ENCODE measurements around the gene SIK2.
"Not testable (repeated sequence)": the region's sequence is repeated elsewhere in the genome, so short reads cannot be mapped to it uniquely, and the experiment has no call there.

The SIK2 gene

GRCh38 chr11:111620518-111620917 is 18.3 kb downstream of the SIK2 start:
- no peak for DNase-seq (ENCODE audit: low read depth in 2 of 3, low spot score in 2 of 3)

GRCh38 chr11:111623527-111624030 is 21.3 kb downstream of the SIK2 start:
- DNase-seq (ENCODE audit: low read depth in 2 of 3, low spot score in 2 of 3) = no peak

- no peak for DNase-seq (ENCODE audit: low read depth in 2 of 3, low spot score in 2 of 3)
These were observed 22.4 kb downstream of the SIK2 start for GRCh38 chr11:111624608-111625007.

GRCh38 chr11:111627591-111627990 is 25.3 kb downstream of the SIK2 start:
- DNase-seq (ENCODE audit: low read depth in 2 of 3, low spot score in 2 of 3) = no peak

GRCh38 chr11:111629499-111629898 is 27.2 kb downstream of the SIK2 start:
- no peak for DNase-seq (ENCODE audit: low read depth in 2 of 3, low spot score in 2 of 3)

- DNase-seq (ENCODE audit: low read depth in 2 of 3, low spot score in 2 of 3) = no peak
These were observed 28.9 kb downstream of the SIK2 start for GRCh38 chr11:111631024-111631665.

- DNase-seq (ENCODE audit: low read depth in 2 of 3, low spot score in 2 of 3) = no peak
These were observed 29.4 kb downstream of the SIK2 start for GRCh38 chr11:111631666-111632039.

GRCh38 chr11:111632516-111633220 is 30.4 kb downstream of the SIK2 start:
- no peak for DNase-seq (ENCODE audit: low read depth in 2 of 3, low spot score in 2 of 3)

- no peak for DNase-seq (ENCODE audit: low read depth in 2 of 3, low spot score in 2 of 3)
These were observed 31.0 kb downstream of the SIK2 start for GRCh38 chr11:111633248-111633647.

- no peak for DNase-seq (ENCODE audit: low read depth in 2 of 3, low spot score in 2 of 3)
These were observed 31.6 kb downstream of the SIK2 start for GRCh38 chr11:111633756-111634362.

GRCh38 chr11:111634981-111635705 is 32.9 kb downstream of the SIK2 start:
- no peak for DNase-seq (ENCODE audit: low read depth in 2 of 3, low spot score in 2 of 3)

GRCh38 chr11:111635706-111636045 is 33.4 kb downstream of the SIK2 start:
- DNase-seq (ENCODE audit: low read depth in 2 of 3, low spot score in 2 of 3) = no peak

GRCh38 chr11:111637885-111638284 is 35.6 kb downstream of the SIK2 start:
- DNase-seq (ENCODE audit: low read depth in 2 of 3, low spot score in 2 of 3) = no peak

GRCh38 chr11:111639226-111639925 is 37.1 kb downstream of the SIK2 start:
- DNase-seq (ENCODE audit: low read depth in 2 of 3, low spot score in 2 of 3) = no peak

GRCh38 chr11:111641339-111642015 is 39.2 kb downstream of the SIK2 start:
- no peak for DNase-seq (ENCODE audit: low read depth in 2 of 3, low spot score in 2 of 3)

GRCh38 chr11:111642542-111642941 is 40.3 kb downstream of the SIK2 start:
- no peak for DNase-seq (ENCODE audit: low read depth in 2 of 3, low spot score in 2 of 3)

GRCh38 chr11:111644922-111645321 is 42.7 kb downstream of the SIK2 start:
- DNase-seq (ENCODE audit: low read depth in 2 of 3, low spot score in 2 of 3) = no peak

GRCh38 chr11:111645657-111646316 is 43.5 kb downstream of the SIK2 start:
- no peak for DNase-seq (ENCODE audit: low read depth in 2 of 3, low spot score in 2 of 3)

- not testable (repeated sequence) for DNase-seq (ENCODE audit: low read depth in 2 of 3, low spot score in 2 of 3)
These were observed 49.1 kb downstream of the SIK2 start for GRCh38 chr11:111651336-111651735.

- DNase-seq (ENCODE audit: low read depth in 2 of 3, low spot score in 2 of 3) = no peak
These were observed 49.9 kb downstream of the SIK2 start for GRCh38 chr11:111652184-111652583.
